Transverse colon (tissue), 4 donors: ENCODE measurements around the gene TCF7L2. TPM values are rescaled to one million over a fixed set of nuclear protein-coding genes. Genes with fewer than 3 reads are reported as not detected.

Source experiments
- DNase-seq: peaks from one replicate; pipeline ENCODE4 v3.0.0-alpha.2; 2019
- H3K27ac ChIP-seq, 4 donors: fragments of 200-600 bp; sonication (generic); 2 replicates each; pipeline ENCODE4 v1.5.1; 2016 to 2018; ENCODE audit warnings: inconsistent platforms in 4 of 4
- H3K27me3 ChIP-seq: fragments of 200-600 bp; sonication (generic); 2 replicates; pipeline ENCODE4 v1.5.1; 2017; ENCODE audit warnings: inconsistent platforms
- H3K36me3 ChIP-seq, 4 donors: fragments of 200-600 bp; sonication (generic); 2 replicates each; pipeline ENCODE4 v1.5.1; 2017 to 2019; ENCODE audit warnings: inconsistent platforms in 4 of 4
- H3K4me1 ChIP-seq, 4 donors: fragments of 200-600 bp; sonication (generic); 2 replicates each; pipeline ENCODE4 v1.5.1; 2017 to 2020; ENCODE audit warnings: inconsistent platforms in 4 of 4
- H3K4me3 ChIP-seq, 4 donors: fragments of 200-600 bp; sonication (generic); 1 replicate in 1 of 4; 2 replicates in 3 of 4; pipeline versions ENCODE4 v1.5.1 to v1.6.1; 2017 to 2019; ENCODE audit warnings: inconsistent platforms in 4 of 4
- H3K9me3 ChIP-seq, 2 donors: fragments of 200-600 bp; sonication (generic); 2 replicates each; pipeline ENCODE4 v1.5.1; 2017 to 2019; ENCODE audit warnings: inconsistent platforms in 2 of 2
- EP300 ChIP-seq: sonication (generic); formaldehyde crosslinking; IDR thresholded peaks from one replicate; pipeline ENCODE4 v1.6.1; 2017; ENCODE audit warnings: antibody characterized with exemption, low read depth
- POLR2A ChIP-seq: fragments of 450-650 bp; IDR thresholded peaks from one replicate; pipeline ENCODE4 v1.6.1; 2016; ENCODE audit warnings: antibody characterized with exemption, mild to moderate bottlenecking, moderate library complexity
- POLR2AphosphoS5 ChIP-seq, 3 donors: sonication (generic); formaldehyde crosslinking; IDR thresholded peaks; one replicate each; pipeline ENCODE4 v1.6.1; 2016; ENCODE audit warnings: antibody characterized with exemption in 3 of 3
- WGBS, 2 donors: methylation state at CpG; one replicate each; pipeline ENCODE4 v1.1.5; 2018; ENCODE audit warnings: low coverage in 1 of 2; 5-methylcytosine and 5-hydroxymethylcytosine counted together
- in situ Hi-C, 4 donors: fragments of 200-750 bp; cut with MboI; loops; one replicate each; pipeline versions ENCODE4 v1.15.0 to v1.15.1; 2017; ENCODE audit warnings: low sequenced_read_pairs in 3 of 4, low pct_ligation_motif_present in 1 of 4, low pct_unique_long_range_greater_than_20kb in 1 of 4
- intact Hi-C: fragments of 100-400 bp; cut with DNase I; formaldehyde crosslinking; loops from one replicate; pipeline ENCODE4 v1.15.1; 2023; ENCODE audit warnings: low total_unique reads
- total RNA-seq, 4 donors: library from RNA; depleted of rRNA; stranded (reverse); fragments of >200 nt; gene quantifications; one replicate each; pipeline ENCODE4 v1.1.0, GENCODE V29; 2016
- TF ChIP-seq, protein P1 (sequence below), 5 experiments: fragments of 200-600 bp in 3 of 5; fragments of 450-650 bp in 2 of 5; sonication (generic) in 3 of 5; IDR thresholded peaks; 1 replicate in 2 of 5; 2 replicates in 3 of 5; pipeline ENCODE4 v1.5.1; 2016 to 2017; ENCODE audit warnings: antibody characterized with exemption in 5 of 5, inconsistent platforms in 3 of 5, mild to moderate bottlenecking in 2 of 5, moderate library complexity in 1 of 5

The TCF7L2 gene
- total RNA-seq, 4 donors from 2014 or later, result 84.6 to 249 (median 137) TPM

DNA sequence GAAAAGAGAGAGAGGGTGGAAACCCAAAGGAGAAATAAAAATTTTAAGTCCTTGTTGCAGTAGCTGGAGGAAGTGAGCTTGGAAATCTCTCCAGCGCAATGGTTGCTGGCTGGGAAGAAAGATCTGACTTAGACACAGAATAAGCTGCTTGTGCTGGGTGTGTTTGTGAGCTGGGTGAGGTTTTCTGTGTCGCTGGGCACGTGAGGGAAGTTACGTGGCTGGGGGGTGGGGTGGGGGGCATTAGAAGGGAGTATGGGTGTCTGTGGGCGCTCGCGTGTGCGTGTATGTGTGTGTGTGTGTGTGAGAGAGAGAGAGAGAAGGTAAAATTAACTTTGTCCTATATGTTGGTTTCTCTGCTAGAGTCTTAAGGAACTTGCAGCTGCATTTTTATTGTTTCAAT lies 11.6 kb downstream of the TCF7L2 start:
- no peaks in the 10 kb centered on the region for H3K27me3 ChIP-seq
- 32 to 41% methylated on average over 8 of the region's 8 CpGs for WGBS, 2 donors
- peaks cover 26 to 81% (median 47%) of the 10 kb centered on the region in 4 donors for H3K4me1 ChIP-seq
- intact Hi-C loops (no loop called here), in situ Hi-C loops (loop anchor here in 2 of 4 donors (25.0 kb wide), 2 partner anchors 126 to 426 kb away; no protein-coding TSS in a partner anchor)
- peak; percentile 36 for DNase-seq
- H3K4me3 ChIP-seq, result no peak overlapping the region
- H3K27ac ChIP-seq, result peak overlapping the region; percentile 56 to 64 (median 58)
- H3K36me3 ChIP-seq, result no peaks in the 10 kb centered on the region
- H3K9me3 ChIP-seq, result no peaks in the 10 kb centered on the region
- TF ChIP-seq POLR2A (no peak), POLR2AphosphoS5 (IDR thresholded peaks at IDR 0.05) (no peak), EP300 (no peak)
- TF ChIP-seq, protein P1, sequence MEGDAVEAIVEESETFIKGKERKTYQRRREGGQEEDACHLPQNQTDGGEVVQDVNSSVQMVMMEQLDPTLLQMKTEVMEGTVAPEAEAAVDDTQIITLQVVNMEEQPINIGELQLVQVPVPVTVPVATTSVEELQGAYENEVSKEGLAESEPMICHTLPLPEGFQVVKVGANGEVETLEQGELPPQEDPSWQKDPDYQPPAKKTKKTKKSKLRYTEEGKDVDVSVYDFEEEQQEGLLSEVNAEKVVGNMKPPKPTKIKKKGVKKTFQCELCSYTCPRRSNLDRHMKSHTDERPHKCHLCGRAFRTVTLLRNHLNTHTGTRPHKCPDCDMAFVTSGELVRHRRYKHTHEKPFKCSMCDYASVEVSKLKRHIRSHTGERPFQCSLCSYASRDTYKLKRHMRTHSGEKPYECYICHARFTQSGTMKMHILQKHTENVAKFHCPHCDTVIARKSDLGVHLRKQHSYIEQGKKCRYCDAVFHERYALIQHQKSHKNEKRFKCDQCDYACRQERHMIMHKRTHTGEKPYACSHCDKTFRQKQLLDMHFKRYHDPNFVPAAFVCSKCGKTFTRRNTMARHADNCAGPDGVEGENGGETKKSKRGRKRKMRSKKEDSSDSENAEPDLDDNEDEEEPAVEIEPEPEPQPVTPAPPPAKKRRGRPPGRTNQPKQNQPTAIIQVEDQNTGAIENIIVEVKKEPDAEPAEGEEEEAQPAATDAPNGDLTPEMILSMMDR (IDR thresholded peaks at IDR 0.05), result no peak

GRCh38 chr10:112962343-112962742 lies 12.3 kb downstream of the TCF7L2 start:
- Histone ChIP-seq H3K4me1 (peaks cover 19 to 74% (median 41%) of the 10 kb centered on the region in 4 donors), H3K27me3 (no peaks in the 10 kb centered on the region), H3K9me3 (no peaks in the 10 kb centered on the region), H3K27ac (peak overlapping the region in 3 of 4 donors; percentile 56 to 64 (median 58)), H3K36me3 (no peaks in the 10 kb centered on the region), H3K4me3 (no peak overlapping the region)
- no peak for DNase-seq
- intact Hi-C loops, result no loop called here
- in situ Hi-C loops, result loop anchor here in 2 of 4 donors (25.0 kb wide), 2 partner anchors 125 to 425 kb away; no protein-coding TSS in a partner anchor
- TF ChIP-seq POLR2AphosphoS5 (IDR thresholded peaks at IDR 0.05) (no peak), EP300 (no peak), POLR2A (no peak)
- TF ChIP-seq, protein P1 (IDR thresholded peaks at IDR 0.05), result no peak
- WGBS, 2 donors, result 53 to 70% methylated on average over 2 to 4 of the region's 4 CpGs

DNA sequence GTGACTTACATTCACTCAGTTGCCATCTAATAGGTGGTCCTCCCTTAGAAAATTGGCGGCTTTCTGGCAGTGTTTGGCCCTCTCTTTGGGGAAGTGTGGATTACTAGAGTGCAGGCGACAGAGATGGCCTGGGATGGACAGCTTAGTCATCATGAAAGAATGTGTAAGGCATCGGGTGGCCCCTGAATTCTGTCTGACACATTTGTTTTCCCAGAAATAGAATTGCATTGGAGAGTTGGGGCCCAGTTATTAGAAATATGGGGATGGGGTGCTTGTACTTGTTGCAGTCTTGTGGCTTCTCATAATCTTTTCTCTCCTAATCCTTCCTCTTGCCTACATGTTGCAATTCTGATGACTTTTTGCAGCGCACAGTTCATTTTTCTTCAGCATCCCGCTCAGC lies 13.8 kb downstream of the TCF7L2 start:
- Histone ChIP-seq H3K36me3 (peaks cover 0 to 5% (median 0%) of the 10 kb centered on the region in 4 donors), H3K9me3 (no peaks in the 10 kb centered on the region), H3K27ac (peak overlapping the region in 1 of 4 donors; percentile 57), H3K27me3 (no peaks in the 10 kb centered on the region), H3K4me1 (peaks cover 10 to 59% (median 28%) of the 10 kb centered on the region in 4 donors), H3K4me3 (no peak overlapping the region)
- intact Hi-C loops (no loop called here), in situ Hi-C loops (loop anchor here in 2 of 4 donors (25.0 kb wide), 2 partner anchors 123 to 423 kb away; no protein-coding TSS in a partner anchor)
- WGBS, 2 donors, result 73 to 80% methylated on average over 2 to 5 of the region's 5 CpGs
- TF ChIP-seq POLR2A (no peak), EP300 (no peak), POLR2AphosphoS5 (IDR thresholded peaks at IDR 0.05) (no peak)
- TF ChIP-seq, protein P1 (IDR thresholded peaks at IDR 0.05), result no peak
- DNase-seq, result no peak

DNA sequence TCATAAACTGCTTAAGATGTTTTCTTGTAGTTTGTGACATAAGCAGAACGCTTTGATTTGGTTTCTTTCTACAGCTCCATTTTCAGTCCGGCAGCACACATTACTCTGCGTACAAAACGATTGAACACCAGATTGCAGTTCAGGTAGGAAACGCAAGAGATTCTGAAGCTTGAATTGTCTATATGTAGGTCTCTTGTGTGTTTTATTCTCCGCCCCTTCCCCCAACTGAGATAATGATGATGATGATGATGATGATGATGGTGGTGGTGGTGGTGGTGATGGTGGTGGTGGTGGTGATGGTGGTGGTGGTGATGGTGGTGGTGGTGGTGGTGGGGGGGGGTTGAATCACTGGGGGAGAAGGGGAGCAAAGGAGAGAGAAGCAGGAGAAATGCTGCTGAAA lies 14.4 kb downstream of the TCF7L2 start:
- DNase-seq, result no peak
- WGBS, 2 donors, result 92 to 95% methylated on average over 3 to 6 of the region's 6 CpGs
- Histone ChIP-seq H3K4me1 (peaks cover 10 to 53% (median 24%) of the 10 kb centered on the region in 4 donors), H3K27me3 (no peaks in the 10 kb centered on the region), H3K4me3 (no peak overlapping the region), H3K36me3 (peaks cover 0 to 5% (median 0%) of the 10 kb centered on the region in 4 donors), H3K9me3 (no peaks in the 10 kb centered on the region), H3K27ac (peak overlapping the region in 2 of 4 donors; percentile 57 to 65)
- TF ChIP-seq, protein P1 (IDR thresholded peaks at IDR 0.05), result no peak
- TF ChIP-seq POLR2A (no peak), POLR2AphosphoS5 (IDR thresholded peaks at IDR 0.05) (no peak), EP300 (no peak)
- in situ Hi-C loops (loop anchor here in 2 of 4 donors (25.0 kb wide), 2 partner anchors 123 to 423 kb away; no protein-coding TSS in a partner anchor), intact Hi-C loops (no loop called here)
